ENCODE data around the gene ERCC1. TPM values are rescaled to one million over a fixed set of nuclear protein-coding genes. Genes with fewer than 3 reads are reported as not detected.

Gene ERCC1
- total and polyA plus RNA-seq, 4 donors = 19.2 to 28.7 (median 22.0) TPM

DNA sequence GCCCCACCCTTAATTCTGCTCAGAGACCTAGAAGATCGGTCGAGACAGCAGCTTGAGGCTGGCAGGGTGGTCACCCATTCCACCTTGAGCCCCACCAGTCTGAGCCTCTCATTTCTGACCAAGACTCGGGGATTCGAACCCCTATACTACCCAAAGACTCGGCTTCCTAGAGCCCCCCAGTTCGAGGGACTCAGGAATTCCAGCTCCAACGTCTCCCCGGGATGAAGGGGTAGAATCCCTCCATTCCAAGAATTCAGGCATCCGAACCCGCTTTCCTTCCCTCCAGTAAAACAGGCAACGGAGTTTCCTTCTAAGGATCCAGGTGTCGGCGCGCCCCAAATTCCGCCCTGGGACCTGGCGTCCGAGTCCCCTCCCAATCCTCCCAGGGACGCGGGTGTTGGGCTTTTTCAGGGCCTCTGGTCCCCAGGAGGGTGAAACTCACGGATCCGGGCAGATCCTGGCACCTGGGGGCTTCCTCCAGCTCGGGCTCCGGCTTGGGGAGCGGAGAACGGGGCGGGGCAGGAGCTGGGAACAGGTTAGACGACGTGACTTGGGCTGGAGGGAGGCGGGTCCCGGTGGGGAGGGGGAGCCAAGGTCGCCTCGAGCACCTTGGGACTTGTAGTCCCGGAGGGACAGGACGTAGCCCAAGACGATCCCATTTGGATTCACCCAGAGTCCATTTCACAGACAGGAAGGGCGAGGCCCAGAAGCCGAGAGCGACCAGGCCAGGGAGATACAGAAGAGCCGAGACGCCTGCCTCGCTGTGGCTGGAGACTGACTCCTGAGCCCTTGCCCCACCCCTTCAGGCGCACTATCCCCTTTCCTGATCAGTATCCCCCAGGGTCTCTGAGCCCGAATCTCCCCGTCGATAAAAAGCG lies 18.9 kb downstream of the ERCC1 start, which contains the start of gene PPP1R13L:
Gene PPP1R13L, minus strand, starts transcription at position 513 of the 878 bp plus-strand sequence. CDS start 6,751 bp downstream, outside the sequence.
- peak within 1 kb of the TSS; percentile 73 to 83 for H3K9ac ChIP-seq (ENCODE audit: low read depth in 1 of 2, low read length in 2 of 2)
- H3K9me3 ChIP-seq (ENCODE audit: control insufficient read depth in 4 of 4, low read length in 3 of 4) = no peaks in the 10 kb centered on the region
- H3K27me3 ChIP-seq (ENCODE audit: control insufficient read depth in 4 of 4, insufficient read depth in 4 of 4, low read length in 3 of 4) = no peaks in the 10 kb centered on the region
- peak in 1 of 2 donors; percentile 13 for TF ChIP-seq RXRA (IDR thresholded peaks at IDR 0.05)
- peak in 1 of 2 donors; percentile 17 for TF ChIP-seq HNF4A (conservative IDR thresholded peaks at IDR 0.05)
- TF ChIP-seq, protein P1, sequence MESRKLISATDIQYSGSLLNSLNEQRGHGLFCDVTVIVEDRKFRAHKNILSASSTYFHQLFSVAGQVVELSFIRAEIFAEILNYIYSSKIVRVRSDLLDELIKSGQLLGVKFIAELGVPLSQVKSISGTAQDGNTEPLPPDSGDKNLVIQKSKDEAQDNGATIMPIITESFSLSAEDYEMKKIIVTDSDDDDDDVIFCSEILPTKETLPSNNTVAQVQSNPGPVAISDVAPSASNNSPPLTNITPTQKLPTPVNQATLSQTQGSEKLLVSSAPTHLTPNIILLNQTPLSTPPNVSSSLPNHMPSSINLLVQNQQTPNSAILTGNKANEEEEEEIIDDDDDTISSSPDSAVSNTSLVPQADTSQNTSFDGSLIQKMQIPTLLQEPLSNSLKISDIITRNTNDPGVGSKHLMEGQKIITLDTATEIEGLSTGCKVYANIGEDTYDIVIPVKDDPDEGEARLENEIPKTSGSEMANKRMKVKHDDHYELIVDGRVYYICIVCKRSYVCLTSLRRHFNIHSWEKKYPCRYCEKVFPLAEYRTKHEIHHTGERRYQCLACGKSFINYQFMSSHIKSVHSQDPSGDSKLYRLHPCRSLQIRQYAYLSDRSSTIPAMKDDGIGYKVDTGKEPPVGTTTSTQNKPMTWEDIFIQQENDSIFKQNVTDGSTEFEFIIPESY (IDR thresholded peaks at IDR 0.05) = peak; percentile 36
- no peak for TF ChIP-seq RAD21 (IDR thresholded peaks at IDR 0.05)
- H3K4me1 ChIP-seq (ENCODE audit: control insufficient read depth in 4 of 4, insufficient read depth in 4 of 4, low read length in 3 of 4) = peaks cover 10 to 35% (median 23%) of the 10 kb centered on the region in 4 donors
- peak within 1 kb of the TSS; percentile 48 to 82 (median 75) for H3K4me3 ChIP-seq (ENCODE audit: low read depth in 1 of 3, low read length in 3 of 3)
- H3K27ac ChIP-seq (ENCODE audit: low read depth in 1 of 2, low read length in 2 of 2) = peak within 1 kb of the TSS; percentile 96 to 97
- peak; percentile 63 for DNase-seq (ENCODE audit: low spot score)
- peaks cover 0 to 2% (median 0%) of the 10 kb centered on the region in 4 donors for H3K36me3 ChIP-seq (ENCODE audit: control insufficient read depth in 4 of 4, insufficient read depth in 3 of 4, low read depth in 1 of 4, low read length in 3 of 4)
- 6% methylated on average over 46 of the region's 46 CpGs for WGBS

DNA sequence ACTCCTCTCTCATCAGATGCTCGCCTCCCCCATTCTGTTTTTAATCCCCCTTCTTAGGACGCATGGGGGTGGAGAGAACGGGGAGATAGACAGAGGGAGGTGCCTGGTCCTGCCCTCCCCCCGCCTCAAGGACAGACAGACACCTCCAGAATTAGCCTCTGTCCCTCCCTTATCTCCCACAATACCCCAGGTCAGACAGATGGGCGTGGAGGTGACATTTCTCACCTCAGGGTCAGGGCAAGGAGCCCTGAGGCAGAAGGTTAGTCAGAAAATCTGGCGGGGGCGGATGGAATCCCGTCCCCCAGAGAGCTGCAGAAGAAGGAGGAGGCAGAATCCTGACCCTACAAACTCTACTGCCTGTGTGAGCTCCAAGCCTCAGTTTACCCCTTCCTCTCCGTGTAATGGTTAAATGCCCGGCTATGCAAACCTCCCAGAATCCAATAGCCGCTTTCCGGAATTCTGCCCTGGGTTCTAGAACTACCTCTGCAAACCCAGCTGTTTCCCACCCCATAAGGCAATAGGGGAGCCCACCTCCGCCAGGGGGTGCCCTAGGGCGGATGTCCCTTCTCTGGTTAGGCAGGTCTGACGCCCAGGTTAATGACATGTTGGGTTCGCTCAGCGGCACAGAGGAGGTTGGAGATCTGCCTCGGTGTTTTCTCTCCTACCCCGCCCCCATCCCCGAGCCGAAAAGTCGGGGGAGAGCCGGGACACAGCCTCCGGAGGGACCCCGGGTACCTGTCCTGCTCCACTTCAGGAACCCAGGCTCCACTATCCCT lies 19.7 kb downstream of the ERCC1 start:
- Histone ChIP-seq H3K4me1 (ENCODE audit: control insufficient read depth in 4 of 4, insufficient read depth in 4 of 4, low read length in 3 of 4) (peaks cover 10 to 35% (median 23%) of the 10 kb centered on the region in 4 donors), H3K9ac (ENCODE audit: low read depth in 1 of 2, low read length in 2 of 2) (peak overlapping the region in 1 of 2 donors; percentile 23), H3K36me3 (ENCODE audit: control insufficient read depth in 4 of 4, insufficient read depth in 3 of 4, low read depth in 1 of 4, low read length in 3 of 4) (no peaks in the 10 kb centered on the region), H3K4me3 (ENCODE audit: low read depth in 1 of 3, low read length in 3 of 3) (peak overlapping the region; percentile 48 to 82 (median 75)), H3K27me3 (ENCODE audit: control insufficient read depth in 4 of 4, insufficient read depth in 4 of 4, low read length in 3 of 4) (no peaks in the 10 kb centered on the region), H3K9me3 (ENCODE audit: control insufficient read depth in 4 of 4, low read length in 3 of 4) (no peaks in the 10 kb centered on the region), H3K27ac (ENCODE audit: low read depth in 1 of 2, low read length in 2 of 2) (no peak overlapping the region)
- WGBS = 32% methylated on average over 25 of the region's 25 CpGs
- DNase-seq (ENCODE audit: low spot score) = peak; percentile 61
- TF ChIP-seq SP1 (IDR thresholded peaks at IDR 0.05) (no peak), TAF1 (conservative IDR thresholded peaks at IDR 0.05) (no peak), RAD21 (IDR thresholded peaks at IDR 0.05) (peak; percentile 23 to 45)
- TF ChIP-seq, protein P2, sequence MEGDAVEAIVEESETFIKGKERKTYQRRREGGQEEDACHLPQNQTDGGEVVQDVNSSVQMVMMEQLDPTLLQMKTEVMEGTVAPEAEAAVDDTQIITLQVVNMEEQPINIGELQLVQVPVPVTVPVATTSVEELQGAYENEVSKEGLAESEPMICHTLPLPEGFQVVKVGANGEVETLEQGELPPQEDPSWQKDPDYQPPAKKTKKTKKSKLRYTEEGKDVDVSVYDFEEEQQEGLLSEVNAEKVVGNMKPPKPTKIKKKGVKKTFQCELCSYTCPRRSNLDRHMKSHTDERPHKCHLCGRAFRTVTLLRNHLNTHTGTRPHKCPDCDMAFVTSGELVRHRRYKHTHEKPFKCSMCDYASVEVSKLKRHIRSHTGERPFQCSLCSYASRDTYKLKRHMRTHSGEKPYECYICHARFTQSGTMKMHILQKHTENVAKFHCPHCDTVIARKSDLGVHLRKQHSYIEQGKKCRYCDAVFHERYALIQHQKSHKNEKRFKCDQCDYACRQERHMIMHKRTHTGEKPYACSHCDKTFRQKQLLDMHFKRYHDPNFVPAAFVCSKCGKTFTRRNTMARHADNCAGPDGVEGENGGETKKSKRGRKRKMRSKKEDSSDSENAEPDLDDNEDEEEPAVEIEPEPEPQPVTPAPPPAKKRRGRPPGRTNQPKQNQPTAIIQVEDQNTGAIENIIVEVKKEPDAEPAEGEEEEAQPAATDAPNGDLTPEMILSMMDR (IDR thresholded peaks at IDR 0.05; ENCODE audit: low read depth, low read length, missing input control) = peak; percentile 26

DNA sequence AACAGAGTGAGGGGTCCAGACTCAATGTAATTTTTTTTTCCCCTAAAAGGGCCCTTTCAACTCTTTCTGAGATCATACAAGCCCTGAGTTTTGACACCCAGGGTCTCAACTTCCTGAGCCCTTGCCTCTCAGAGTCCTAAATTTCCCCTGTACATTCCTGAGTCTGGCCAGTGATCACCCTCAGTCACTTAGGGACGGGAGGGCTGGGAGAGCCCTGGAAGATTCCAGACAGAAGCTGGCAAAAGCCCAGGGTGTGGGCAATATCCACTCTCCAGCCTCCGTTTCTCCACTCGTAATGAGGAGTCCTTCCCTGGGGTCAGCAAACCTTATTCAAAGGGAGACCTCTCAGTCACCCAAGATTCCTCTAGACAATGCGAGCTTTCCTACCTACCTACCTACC lies 20.4 kb downstream of the ERCC1 start:
- Histone ChIP-seq H3K36me3 (ENCODE audit: control insufficient read depth in 4 of 4, insufficient read depth in 3 of 4, low read depth in 1 of 4, low read length in 3 of 4) (no peaks in the 10 kb centered on the region), H3K9ac (ENCODE audit: low read depth in 1 of 2, low read length in 2 of 2) (no peak overlapping the region), H3K4me3 (ENCODE audit: low read depth in 1 of 3, low read length in 3 of 3) (no peak overlapping the region), H3K27ac (ENCODE audit: low read depth in 1 of 2, low read length in 2 of 2) (no peak overlapping the region), H3K27me3 (ENCODE audit: control insufficient read depth in 4 of 4, insufficient read depth in 4 of 4, low read length in 3 of 4) (no peaks in the 10 kb centered on the region), H3K4me1 (ENCODE audit: control insufficient read depth in 4 of 4, insufficient read depth in 4 of 4, low read length in 3 of 4) (peaks cover 13 to 41% (median 25%) of the 10 kb centered on the region in 4 donors), H3K9me3 (ENCODE audit: control insufficient read depth in 4 of 4, low read length in 3 of 4) (no peaks in the 10 kb centered on the region)
- no peak for DNase-seq (ENCODE audit: low spot score)
- 86% methylated on average over 4 of the region's 4 CpGs for WGBS
- no peak for TF ChIP-seq RAD21 (IDR thresholded peaks at IDR 0.05)
- TF ChIP-seq, protein P3, sequence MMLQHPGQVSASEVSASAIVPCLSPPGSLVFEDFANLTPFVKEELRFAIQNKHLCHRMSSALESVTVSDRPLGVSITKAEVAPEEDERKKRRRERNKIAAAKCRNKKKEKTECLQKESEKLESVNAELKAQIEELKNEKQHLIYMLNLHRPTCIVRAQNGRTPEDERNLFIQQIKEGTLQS (IDR thresholded peaks at IDR 0.05) = no peak
- no peak for TF ChIP-seq RXRA (IDR thresholded peaks at IDR 0.05)
